WTC11 (cell line): Measurements from ENCODE around the gene IL13RA1. TPM values are rescaled to one million over a fixed set of nuclear protein-coding genes. Genes with fewer than 3 reads are reported as not detected.

ENCODE experiments used
- ATAC-seq: fragments of 200-7000 bp; cut with Tn5 transposase; 2 replicates; pipeline ENCODE4 v1.10.0; 2021; ENCODE audit warnings: mild to moderate bottlenecking, moderate library complexity
- CTCF ChIA-PET: fragments of 300-600 bp; sonication (Branson Sonifier 250); formaldehyde crosslinking; loops from one replicate; lab custom pipeline; 2021; ENCODE audit warnings: antibody characterized with exemption; lab: Charles Lee
- POLR2A ChIA-PET: fragments of 350-600 bp; sonication (Branson Sonifier 250); formaldehyde crosslinking; loops from one replicate; lab custom pipeline; 2021; ENCODE audit warnings: antibody characterized with exemption; lab: Charles Lee
- DNase-seq: peaks from one replicate; pipeline ENCODE4 v3.0.0; 2021; ENCODE audit warnings: low spot score
- H3K27ac Mint-ChIP-seq: 2 replicates; pipeline ENCODE4 v1.8.0; 2021; ENCODE audit warnings: mixed read lengths
- H3K27me3 Mint-ChIP-seq: 2 replicates; pipeline ENCODE4 v1.8.0; 2021; ENCODE audit warnings: low read depth, mild to moderate bottlenecking, moderate library complexity, mixed read lengths
- H3K36me3 Mint-ChIP-seq: 2 replicates; pipeline ENCODE4 v1.8.0; 2021; ENCODE audit warnings: mixed read lengths
- H3K4me1 Mint-ChIP-seq: 2 replicates; pipeline ENCODE4 v1.8.0; 2022; ENCODE audit warnings: mixed read lengths
- H3K4me3 Mint-ChIP-seq: 2 replicates; pipeline ENCODE4 v1.8.0; 2021; ENCODE audit warnings: mild to moderate bottlenecking, moderate library complexity, mixed read lengths
- H3K9me3 Mint-ChIP-seq: 2 replicates; pipeline ENCODE4 v1.8.0; 2021; ENCODE audit warnings: mixed read lengths
- CREM ChIP-seq: sonication (generic); formaldehyde crosslinking; IDR thresholded peaks from 2 replicates; pipeline ENCODE4 v1.8.1; 2022; ENCODE audit warnings: mild to moderate bottlenecking, missing genetic modification reagents, moderate library complexity
- HMGA2 ChIP-seq: fragments of 250-450 bp; sonication (Bioruptor Pico); IDR thresholded peaks from 2 replicates; pipeline ENCODE4 v1.4.0; 2021; ENCODE audit warnings: mild to moderate bottlenecking, moderate library complexity
- IRF2 ChIP-seq: sonication (generic); formaldehyde crosslinking; IDR thresholded peaks from 2 replicates; pipeline ENCODE4 v1.8.0; 2022; ENCODE audit warnings: low read depth, missing genetic modification reagents, borderline replicate concordance
- MYBL2 ChIP-seq: sonication (generic); formaldehyde crosslinking; IDR thresholded peaks from 2 replicates; pipeline ENCODE4 v1.8.1; 2023; ENCODE audit warnings: mild to moderate bottlenecking, moderate library complexity, missing genetic modification reagents
- TEAD1 ChIP-seq: sonication (generic); formaldehyde crosslinking; IDR thresholded peaks from 2 replicates; pipeline ENCODE4 v1.8.0; 2022; ENCODE audit warnings: mild to moderate bottlenecking, missing genetic modification reagents
- ZBTB21 ChIP-seq: sonication (generic); formaldehyde crosslinking; IDR thresholded peaks from 2 replicates; pipeline ENCODE4 v1.8.1; 2023; ENCODE audit warnings: mild to moderate bottlenecking, missing genetic modification reagents, borderline replicate concordance
- ZNF219 ChIP-seq: sonication (generic); formaldehyde crosslinking; IDR thresholded peaks from 2 replicates; pipeline ENCODE4 v1.8.0; 2023; ENCODE audit warnings: missing genetic modification reagents, mild to moderate bottlenecking, borderline replicate concordance
- ZNF232 ChIP-seq: sonication (generic); formaldehyde crosslinking; IDR thresholded peaks from 2 replicates; pipeline ENCODE4 v1.8.0; 2022; ENCODE audit warnings: mild to moderate bottlenecking, missing genetic modification reagents
- ZNF263 ChIP-seq: sonication (generic); formaldehyde crosslinking; IDR thresholded peaks from 2 replicates; pipeline ENCODE4 v1.8.1; 2022; ENCODE audit warnings: low read depth, mild to moderate bottlenecking, moderate library complexity, missing genetic modification reagents
- ZNF396 ChIP-seq: fragments of 250-450 bp; sonication (Bioruptor Pico); IDR thresholded peaks from 2 replicates; pipeline ENCODE4 v1.8.0; 2021; ENCODE audit warnings: mild to moderate bottlenecking, moderate library complexity, borderline replicate concordance
- total RNA-seq: library from RNA; stranded (reverse); gene quantifications from 3 replicates; pipeline ENCODE4 v1.2.3, GENCODE V29; 2021
- TF ChIP-seq, protein P1 (sequence below): sonication (generic); formaldehyde crosslinking; IDR thresholded peaks from 2 replicates; pipeline ENCODE4 v1.8.0; 2023; ENCODE audit warnings: mild to moderate bottlenecking, missing genetic modification reagents
- TF ChIP-seq, protein P2 (sequence below): fragments of 250-450 bp; sonication (Bioruptor Pico); IDR thresholded peaks from 2 replicates; pipeline ENCODE4 v1.9.0; 2021; ENCODE audit warnings: moderate library complexity, mild to moderate bottlenecking, inconsistent platforms, borderline replicate concordance
- TF ChIP-seq, protein P3 (sequence below): fragments of 250-450 bp; sonication (Bioruptor Pico); IDR thresholded peaks from 2 replicates; pipeline ENCODE4 v1.9.0; 2021; ENCODE audit warnings: mild to moderate bottlenecking, borderline replicate concordance
- TF ChIP-seq, protein P4 (sequence below): sonication (generic); formaldehyde crosslinking; IDR thresholded peaks from 2 replicates; pipeline ENCODE4 v1.8.1; 2023; ENCODE audit warnings: mild to moderate bottlenecking, missing genetic modification reagents, moderate library complexity
- TF ChIP-seq, protein P5 (sequence below): sonication (generic); formaldehyde crosslinking; IDR thresholded peaks from 2 replicates; pipeline ENCODE4 v1.8.0; 2023; ENCODE audit warnings: missing genetic modification reagents

The IL13RA1 gene
- total RNA-seq, 1 experiment from 2014 or later: 11.1 TPM

DNA sequence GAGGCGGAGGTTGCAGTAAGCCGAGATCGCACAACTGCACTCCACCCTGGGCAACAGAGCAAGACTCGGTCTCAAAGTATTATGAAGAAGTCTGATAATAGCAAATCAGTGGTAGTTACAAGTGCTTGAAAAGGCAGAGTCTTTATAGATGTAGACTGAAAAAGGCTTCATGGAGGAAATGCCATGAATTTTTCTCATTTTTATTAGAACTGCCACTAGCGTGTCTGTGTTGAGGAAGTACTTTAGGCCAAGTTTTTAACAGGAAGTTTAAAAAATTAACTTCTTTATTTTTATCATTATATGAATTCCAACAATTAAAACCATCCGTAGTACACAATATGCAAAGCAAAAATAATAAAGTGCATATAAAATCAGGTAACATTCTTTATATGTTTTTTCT, 32.8 kb upstream of the IL13RA1 start (continued):
- TF ChIP-seq, protein P1, sequence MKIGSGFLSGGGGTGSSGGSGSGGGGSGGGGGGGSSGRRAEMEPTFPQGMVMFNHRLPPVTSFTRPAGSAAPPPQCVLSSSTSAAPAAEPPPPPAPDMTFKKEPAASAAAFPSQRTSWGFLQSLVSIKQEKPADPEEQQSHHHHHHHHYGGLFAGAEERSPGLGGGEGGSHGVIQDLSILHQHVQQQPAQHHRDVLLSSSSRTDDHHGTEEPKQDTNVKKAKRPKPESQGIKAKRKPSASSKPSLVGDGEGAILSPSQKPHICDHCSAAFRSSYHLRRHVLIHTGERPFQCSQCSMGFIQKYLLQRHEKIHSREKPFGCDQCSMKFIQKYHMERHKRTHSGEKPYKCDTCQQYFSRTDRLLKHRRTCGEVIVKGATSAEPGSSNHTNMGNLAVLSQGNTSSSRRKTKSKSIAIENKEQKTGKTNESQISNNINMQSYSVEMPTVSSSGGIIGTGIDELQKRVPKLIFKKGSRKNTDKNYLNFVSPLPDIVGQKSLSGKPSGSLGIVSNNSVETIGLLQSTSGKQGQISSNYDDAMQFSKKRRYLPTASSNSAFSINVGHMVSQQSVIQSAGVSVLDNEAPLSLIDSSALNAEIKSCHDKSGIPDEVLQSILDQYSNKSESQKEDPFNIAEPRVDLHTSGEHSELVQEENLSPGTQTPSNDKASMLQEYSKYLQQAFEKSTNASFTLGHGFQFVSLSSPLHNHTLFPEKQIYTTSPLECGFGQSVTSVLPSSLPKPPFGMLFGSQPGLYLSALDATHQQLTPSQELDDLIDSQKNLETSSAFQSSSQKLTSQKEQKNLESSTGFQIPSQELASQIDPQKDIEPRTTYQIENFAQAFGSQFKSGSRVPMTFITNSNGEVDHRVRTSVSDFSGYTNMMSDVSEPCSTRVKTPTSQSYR: no peak
- no peak for TF ChIP-seq ZNF219 (CRISPR knock-in tag)
- TF ChIP-seq TEAD1 (CRISPR knock-in tag): no peak

DNA sequence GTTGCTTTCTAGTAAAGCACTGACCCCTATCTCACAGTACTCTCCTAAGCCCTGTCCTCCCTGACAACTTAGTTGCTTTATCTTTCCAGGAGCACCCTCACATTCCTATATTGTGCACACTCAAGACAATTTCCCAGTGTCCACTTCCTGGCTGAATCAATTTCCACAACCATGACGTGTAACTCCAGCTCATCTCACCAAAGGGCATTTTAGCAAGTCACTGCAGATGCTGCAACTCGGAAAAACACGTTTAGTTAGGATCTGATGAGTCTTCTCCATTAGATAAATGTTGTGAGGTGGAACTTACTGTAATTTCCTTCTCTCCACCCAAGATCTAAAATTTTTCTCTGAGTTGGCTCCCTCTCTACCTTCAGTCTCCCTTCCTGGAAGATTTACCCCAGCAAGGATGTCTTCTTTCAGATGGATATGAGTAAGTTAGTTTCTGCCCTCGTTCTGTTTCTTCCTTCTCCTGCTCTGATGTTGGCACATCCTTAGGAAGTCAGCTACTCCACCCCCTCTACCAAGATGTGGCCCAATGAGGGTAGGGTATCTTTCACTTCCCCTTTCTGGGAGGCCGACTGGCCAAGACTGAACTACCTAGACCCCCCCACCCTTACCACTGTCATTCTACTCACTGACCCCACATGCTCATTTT, 28.8 kb upstream of the IL13RA1 start:
- ChIA-PET POLR2A (no interaction called here), CTCF (no interaction called here)
- no peaks in the 10 kb centered on the region for H3K4me1 Mint-ChIP-seq
- peaks cover 3% of the 10 kb centered on the region; the same call in 1 of the 2 replicates for H3K9me3 Mint-ChIP-seq
- no peak overlapping the region for H3K4me3 Mint-ChIP-seq
- ATAC-seq (no peak), DNase-seq (no peak)
- no peaks in the 10 kb centered on the region for H3K27me3 Mint-ChIP-seq
- no peak overlapping the region for H3K27ac Mint-ChIP-seq
- no peaks in the 10 kb centered on the region for H3K36me3 Mint-ChIP-seq
- TF ChIP-seq IRF2 (CRISPR knock-in tag) (no peak), HMGA2 (CRISPR knock-in tag) (no peak), MYBL2 (CRISPR knock-in tag) (no peak), ZNF263 (CRISPR knock-in tag) (no peak)
- TF ChIP-seq, protein P2, sequence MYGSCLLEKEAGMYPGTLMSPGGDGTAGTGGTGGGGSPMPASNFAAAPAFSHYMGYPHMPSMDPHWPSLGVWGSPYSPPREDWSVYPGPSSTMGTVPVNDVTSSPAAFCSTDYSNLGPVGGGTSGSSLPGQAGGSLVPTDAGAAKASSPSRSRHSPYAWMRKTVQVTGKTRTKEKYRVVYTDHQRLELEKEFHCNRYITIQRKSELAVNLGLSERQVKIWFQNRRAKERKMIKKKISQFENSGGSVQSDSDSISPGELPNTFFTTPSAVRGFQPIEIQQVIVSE (CRISPR knock-in tag): no peak

DNA sequence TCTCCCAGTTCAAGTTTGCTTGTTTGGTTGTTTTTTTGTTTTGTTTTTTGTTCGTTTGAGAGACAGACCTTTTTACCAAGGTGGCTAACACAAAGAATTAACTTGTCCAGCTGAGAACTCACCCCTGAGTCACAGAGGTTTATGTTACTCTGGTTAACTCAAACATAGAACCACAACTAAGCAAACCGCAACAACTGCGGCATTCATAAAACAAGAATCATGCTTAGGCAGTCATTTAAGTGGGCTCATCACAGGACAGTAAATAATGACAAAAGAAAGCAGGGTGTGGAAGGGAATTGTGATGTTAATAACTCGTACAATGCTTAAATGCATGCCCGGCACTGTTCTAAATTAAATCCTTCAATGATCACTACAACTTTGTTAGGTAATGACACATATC, 24.7 kb upstream of the IL13RA1 start:
- peaks cover 3% of the 10 kb centered on the region; the same call in 1 of the 2 replicates for H3K9me3 Mint-ChIP-seq
- no peak overlapping the region; the same call in 1 of the 2 replicates for H3K27ac Mint-ChIP-seq
- TF ChIP-seq ZBTB21 (CRISPR knock-in tag): no peak
- TF ChIP-seq, protein P3, sequence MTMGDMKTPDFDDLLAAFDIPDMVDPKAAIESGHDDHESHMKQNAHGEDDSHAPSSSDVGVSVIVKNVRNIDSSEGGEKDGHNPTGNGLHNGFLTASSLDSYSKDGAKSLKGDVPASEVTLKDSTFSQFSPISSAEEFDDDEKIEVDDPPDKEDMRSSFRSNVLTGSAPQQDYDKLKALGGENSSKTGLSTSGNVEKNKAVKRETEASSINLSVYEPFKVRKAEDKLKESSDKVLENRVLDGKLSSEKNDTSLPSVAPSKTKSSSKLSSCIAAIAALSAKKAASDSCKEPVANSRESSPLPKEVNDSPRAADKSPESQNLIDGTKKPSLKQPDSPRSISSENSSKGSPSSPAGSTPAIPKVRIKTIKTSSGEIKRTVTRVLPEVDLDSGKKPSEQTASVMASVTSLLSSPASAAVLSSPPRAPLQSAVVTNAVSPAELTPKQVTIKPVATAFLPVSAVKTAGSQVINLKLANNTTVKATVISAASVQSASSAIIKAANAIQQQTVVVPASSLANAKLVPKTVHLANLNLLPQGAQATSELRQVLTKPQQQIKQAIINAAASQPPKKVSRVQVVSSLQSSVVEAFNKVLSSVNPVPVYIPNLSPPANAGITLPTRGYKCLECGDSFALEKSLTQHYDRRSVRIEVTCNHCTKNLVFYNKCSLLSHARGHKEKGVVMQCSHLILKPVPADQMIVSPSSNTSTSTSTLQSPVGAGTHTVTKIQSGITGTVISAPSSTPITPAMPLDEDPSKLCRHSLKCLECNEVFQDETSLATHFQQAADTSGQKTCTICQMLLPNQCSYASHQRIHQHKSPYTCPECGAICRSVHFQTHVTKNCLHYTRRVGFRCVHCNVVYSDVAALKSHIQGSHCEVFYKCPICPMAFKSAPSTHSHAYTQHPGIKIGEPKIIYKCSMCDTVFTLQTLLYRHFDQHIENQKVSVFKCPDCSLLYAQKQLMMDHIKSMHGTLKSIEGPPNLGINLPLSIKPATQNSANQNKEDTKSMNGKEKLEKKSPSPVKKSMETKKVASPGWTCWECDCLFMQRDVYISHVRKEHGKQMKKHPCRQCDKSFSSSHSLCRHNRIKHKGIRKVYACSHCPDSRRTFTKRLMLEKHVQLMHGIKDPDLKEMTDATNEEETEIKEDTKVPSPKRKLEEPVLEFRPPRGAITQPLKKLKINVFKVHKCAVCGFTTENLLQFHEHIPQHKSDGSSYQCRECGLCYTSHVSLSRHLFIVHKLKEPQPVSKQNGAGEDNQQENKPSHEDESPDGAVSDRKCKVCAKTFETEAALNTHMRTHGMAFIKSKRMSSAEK (CRISPR knock-in tag): no peak
- TF ChIP-seq ZNF396 (CRISPR knock-in tag): no peak
- no peak for TF ChIP-seq CREM (CRISPR knock-in tag)
- TF ChIP-seq ZNF219 (CRISPR knock-in tag): no peak
- TF ChIP-seq, protein P4, sequence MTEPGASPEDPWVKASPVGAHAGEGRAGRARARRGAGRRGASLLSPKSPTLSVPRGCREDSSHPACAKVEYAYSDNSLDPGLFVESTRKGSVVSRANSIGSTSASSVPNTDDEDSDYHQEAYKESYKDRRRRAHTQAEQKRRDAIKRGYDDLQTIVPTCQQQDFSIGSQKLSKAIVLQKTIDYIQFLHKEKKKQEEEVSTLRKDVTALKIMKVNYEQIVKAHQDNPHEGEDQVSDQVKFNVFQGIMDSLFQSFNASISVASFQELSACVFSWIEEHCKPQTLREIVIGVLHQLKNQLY: no peak
- TF ChIP-seq, protein P5, sequence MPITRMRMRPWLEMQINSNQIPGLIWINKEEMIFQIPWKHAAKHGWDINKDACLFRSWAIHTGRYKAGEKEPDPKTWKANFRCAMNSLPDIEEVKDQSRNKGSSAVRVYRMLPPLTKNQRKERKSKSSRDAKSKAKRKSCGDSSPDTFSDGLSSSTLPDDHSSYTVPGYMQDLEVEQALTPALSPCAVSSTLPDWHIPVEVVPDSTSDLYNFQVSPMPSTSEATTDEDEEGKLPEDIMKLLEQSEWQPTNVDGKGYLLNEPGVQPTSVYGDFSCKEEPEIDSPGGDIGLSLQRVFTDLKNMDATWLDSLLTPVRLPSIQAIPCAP (CRISPR knock-in tag): no peak
- TF ChIP-seq ZNF232: no peak
- ChIA-PET POLR2A (no interaction called here), CTCF (no interaction called here)
- H3K27me3 Mint-ChIP-seq: no peaks in the 10 kb centered on the region
- no peaks in the 10 kb centered on the region for H3K4me1 Mint-ChIP-seq
- H3K4me3 Mint-ChIP-seq: no peak overlapping the region
- ATAC-seq (no peak), DNase-seq (no peak)
- H3K36me3 Mint-ChIP-seq: no peaks in the 10 kb centered on the region
